BJ (cell line): ENCODE measurements around the gene KRTAP10-10. TPM values are rescaled to one million over a fixed set of nuclear protein-coding genes. Genes with fewer than 3 reads are reported as not detected.
"Not testable (repeated sequence)": the region's sequence is repeated elsewhere in the genome, so short reads cannot be mapped to it uniquely, and the experiment has no call there.

Source experiments
- CTCF ChIA-PET: fragments of 350-600 bp; formaldehyde crosslinking; extraction: SDS; loops from one replicate; lab custom pipeline; 2021; ENCODE audit warnings: antibody characterized with exemption, inconsistent platforms; lab: Yijun Ruan, JAX
- POLR2A ChIA-PET: fragments of 300-600 bp; sonication (Branson Sonifier 250); formaldehyde crosslinking; extraction: SDS; loops from one replicate; lab custom pipeline; 2021; ENCODE audit warnings: antibody characterized with exemption; lab: Charles Lee
- DNase-seq: peaks from one replicate; pipeline ENCODE4 v3.0.0-alpha.2; 2011; ENCODE audit warnings: low read depth
- H3K27me3 ChIP-seq: 2 replicates; pipeline ENCODE4 v1.6.0; 2011; ENCODE audit warnings: low read length; ENCODE audit not compliant: control insufficient read depth, insufficient read depth
- H3K36me3 ChIP-seq: 2 replicates; pipeline ENCODE4 v1.5.1; 2011; ENCODE audit warnings: low read length; ENCODE audit not compliant: control insufficient read depth, insufficient read depth
- H3K4me3 ChIP-seq: 2 replicates; pipeline ENCODE4 v1.5.1; 2011; ENCODE audit warnings: low read depth, mild to moderate bottlenecking, control low read depth, low read length
- CTCF ChIP-seq: IDR thresholded peaks from 2 replicates; pipeline ENCODE4 v1.5.1; 2011; ENCODE audit warnings: low read depth, mild to moderate bottlenecking, control low read depth, inconsistent platforms, low read length, moderate library complexity; ENCODE audit not compliant: insufficient read depth
- polyA plus RNA-seq: library from polyadenylated mRNA; depleted of rRNA; stranded (reverse); fragments of >200 nt; gene quantifications from 2 replicates; pipeline ENCODE4 v1.2.3, GENCODE V29; 2011

KRTAP10-10 gene
- polyA plus RNA-seq, 1 experiment, result not detected

- no peak for DNase-seq
- TF ChIP-seq CTCF, result no peak
- no peak overlapping the region for H3K4me3 ChIP-seq
- POLR2A ChIA-PET, result no interaction called here
- no peaks in the 10 kb centered on the region for H3K27me3 ChIP-seq
- CTCF ChIA-PET, result no interaction called here
- H3K36me3 ChIP-seq, result no peaks in the 10 kb centered on the region
These were observed 8.3 kb upstream of the KRTAP10-10 start for GRCh38 chr21:44628707-44629391.

- H3K4me3 ChIP-seq, result no peak overlapping the region
- POLR2A ChIA-PET, result no interaction called here
These were observed 6.7 kb upstream of the KRTAP10-10 start for GRCh38 chr21:44630440-44630839.

GRCh38 chr21:44632067-44632466, 5.1 kb upstream of the KRTAP10-10 start:
- DNase-seq, result no peak
- Histone ChIP-seq H3K4me3 (no peak overlapping the region), H3K36me3 (no peaks in the 10 kb centered on the region), H3K27me3 (no peaks in the 10 kb centered on the region)
- no peak for TF ChIP-seq CTCF
- ChIA-PET CTCF (no interaction called here), POLR2A (no interaction called here)

More at GRCh38 chr21:44630440-44630839, 6.7 kb upstream of the KRTAP10-10 start:
- no peak for DNase-seq
- Histone ChIP-seq H3K27me3 (no peaks in the 10 kb centered on the region), H3K36me3 (no peaks in the 10 kb centered on the region)
- CTCF ChIA-PET, result no interaction called here
- TF ChIP-seq CTCF, result no peak

- ChIA-PET CTCF (no interaction called here), POLR2A (no interaction called here)
- TF ChIP-seq CTCF, result no peak
- no peak for DNase-seq
- Histone ChIP-seq H3K4me3 (no peak overlapping the region), H3K36me3 (no peaks in the 10 kb centered on the region), H3K27me3 (no peaks in the 10 kb centered on the region)
These were observed 743 bp upstream of the KRTAP10-10 start for GRCh38 chr21:44636209-44637017.

- DNase-seq, H3K4me3 ChIP-seq, CTCF ChIA-PET, H3K36me3 ChIP-seq, H3K27me3 ChIP-seq, POLR2A ChIA-PET: not testable (repeated sequence)
These were observed 744 bp downstream of the KRTAP10-10 start for GRCh38 chr21:44637851-44638348.

- H3K4me3 ChIP-seq, POLR2A ChIA-PET, DNase-seq, CTCF ChIA-PET, H3K27me3 ChIP-seq, H3K36me3 ChIP-seq: not testable (repeated sequence)
These were observed 1.6 kb downstream of the KRTAP10-10 start for GRCh38 chr21:44638506-44639330.
